ENCODE results near the gene RAPGEF1.

DNA sequence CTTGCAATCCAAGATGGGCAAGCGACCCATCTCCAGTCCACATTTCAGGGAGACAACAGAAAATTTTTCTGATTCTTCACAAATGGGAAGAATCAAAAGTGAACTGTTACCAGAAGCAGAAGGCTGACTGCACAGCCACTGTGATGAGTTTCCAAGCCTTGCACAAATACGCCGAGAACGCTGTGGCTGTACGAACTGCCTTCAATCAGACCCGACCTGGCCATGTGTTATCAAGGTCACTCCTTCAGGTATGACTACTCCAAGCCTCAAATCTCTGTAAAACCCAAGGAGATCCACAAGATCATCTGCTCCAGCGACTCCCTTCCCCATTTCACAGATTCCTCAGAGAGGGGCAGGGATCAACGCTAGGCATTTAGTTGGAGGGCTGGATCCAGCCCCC is 26.9 kb downstream of the RAPGEF1 start:
- no peak for TF ChIP-seq POLR2A (IDR thresholded peaks at IDR 0.05)
- TF ChIP-seq, protein P1, sequence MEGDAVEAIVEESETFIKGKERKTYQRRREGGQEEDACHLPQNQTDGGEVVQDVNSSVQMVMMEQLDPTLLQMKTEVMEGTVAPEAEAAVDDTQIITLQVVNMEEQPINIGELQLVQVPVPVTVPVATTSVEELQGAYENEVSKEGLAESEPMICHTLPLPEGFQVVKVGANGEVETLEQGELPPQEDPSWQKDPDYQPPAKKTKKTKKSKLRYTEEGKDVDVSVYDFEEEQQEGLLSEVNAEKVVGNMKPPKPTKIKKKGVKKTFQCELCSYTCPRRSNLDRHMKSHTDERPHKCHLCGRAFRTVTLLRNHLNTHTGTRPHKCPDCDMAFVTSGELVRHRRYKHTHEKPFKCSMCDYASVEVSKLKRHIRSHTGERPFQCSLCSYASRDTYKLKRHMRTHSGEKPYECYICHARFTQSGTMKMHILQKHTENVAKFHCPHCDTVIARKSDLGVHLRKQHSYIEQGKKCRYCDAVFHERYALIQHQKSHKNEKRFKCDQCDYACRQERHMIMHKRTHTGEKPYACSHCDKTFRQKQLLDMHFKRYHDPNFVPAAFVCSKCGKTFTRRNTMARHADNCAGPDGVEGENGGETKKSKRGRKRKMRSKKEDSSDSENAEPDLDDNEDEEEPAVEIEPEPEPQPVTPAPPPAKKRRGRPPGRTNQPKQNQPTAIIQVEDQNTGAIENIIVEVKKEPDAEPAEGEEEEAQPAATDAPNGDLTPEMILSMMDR (IDR thresholded peaks at IDR 0.05), result no peak
- TF ChIP-seq POLR2AphosphoS5 (IDR thresholded peaks at IDR 0.05), result no peak
